OCI-LY1 (cell line): ENCODE results near the gene DPH1.

ENCODE experiments used
- CTCF ChIP-seq: fragments of 200-600 bp; sonication (generic), shearing (Covaris generic); IDR thresholded peaks from 2 replicates; pipeline ENCODE4 v1.5.1; 2017; ENCODE audit warnings: mild to moderate bottlenecking, antibody characterized with exemption, low read length, moderate library complexity, mixed read lengths
- EZH2 ChIP-seq: fragments of 200-600 bp; sonication (generic), shearing (Covaris generic); IDR thresholded peaks from 2 replicates; pipeline ENCODE4 v1.8.0; 2017; ENCODE audit warnings: borderline replicate concordance, mixed run types, mild to moderate bottlenecking, antibody characterized with exemption, low read length, moderate library complexity, mixed read lengths

- TF ChIP-seq CTCF (no peak), EZH2 (no peak)
Measured at GRCh38 chr17:2062571-2063183, 32.7 kb downstream of the DPH1 start.
